ENCODE measurements around the gene AK8.

- TF ChIP-seq POLR2A (IDR thresholded peaks at IDR 0.05) (no peak), CTCF (IDR thresholded peaks at IDR 0.05) (no peak)
These were observed 166.2 kb downstream of the AK8 start for GRCh38 chr9:132711846-132712245.
